Superior temporal gyrus (tissue), 1 donor: ENCODE measurements around the gene IGSF3.
"Not testable (repeated sequence)": the region's sequence is repeated elsewhere in the genome, so short reads cannot be mapped to it uniquely, and the experiment has no call there.

Experiments used
- DNase-seq: peaks from one replicate; pipeline ENCODE4 v3.0.0-alpha.2; 2016; ENCODE audit errors: extremely low spot score

IGSF3 gene

DNA sequence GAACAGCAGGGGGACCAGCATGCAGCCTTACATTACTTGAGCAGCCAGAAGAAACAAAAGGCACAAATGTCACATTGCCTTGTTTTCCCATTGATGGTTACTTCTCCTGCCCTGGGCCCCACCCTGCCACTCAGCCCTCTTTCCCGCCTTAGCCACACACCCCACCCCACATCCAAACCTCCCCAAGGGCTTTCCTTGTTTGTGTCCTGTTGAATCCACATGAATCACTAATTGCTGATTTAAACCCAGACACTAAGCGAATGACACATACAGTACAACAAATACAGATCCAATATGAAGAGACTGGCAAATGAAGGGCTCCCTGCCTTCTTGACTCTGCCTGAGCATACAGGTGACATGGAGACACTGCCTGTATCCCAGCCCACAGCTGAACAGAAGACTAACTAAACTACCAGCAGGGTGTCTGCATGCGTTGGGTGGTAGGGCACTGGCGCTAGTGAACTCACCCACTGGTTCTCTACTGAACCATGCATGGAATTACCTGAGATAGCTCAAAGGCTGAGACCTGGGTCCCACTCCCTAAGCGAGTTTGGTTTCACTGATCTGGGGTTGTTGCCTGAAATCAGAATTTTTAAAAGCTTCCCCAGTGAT, 3.1 kb downstream of the IGSF3 start:
- DNase-seq, result no peak

DNA sequence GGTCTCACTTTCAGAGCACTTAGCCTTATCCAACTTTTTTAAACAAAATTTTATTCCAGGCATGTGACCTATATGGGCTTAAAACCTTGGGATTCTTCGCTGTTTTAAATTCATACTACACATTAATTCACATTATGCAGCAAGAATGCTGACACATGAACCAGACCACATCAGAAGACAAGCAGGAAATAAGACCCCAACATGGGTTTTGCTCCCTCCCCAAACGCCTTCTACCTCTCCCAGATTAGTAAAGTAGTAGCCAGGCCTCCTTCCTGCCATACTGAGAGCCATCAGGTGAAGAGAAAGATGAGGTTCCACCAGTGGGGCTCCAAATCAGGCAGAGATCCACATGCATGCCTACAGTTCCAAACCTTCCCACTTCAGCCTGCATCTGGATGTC, 3.7 kb downstream of the IGSF3 start:
- no peak for DNase-seq

DNA sequence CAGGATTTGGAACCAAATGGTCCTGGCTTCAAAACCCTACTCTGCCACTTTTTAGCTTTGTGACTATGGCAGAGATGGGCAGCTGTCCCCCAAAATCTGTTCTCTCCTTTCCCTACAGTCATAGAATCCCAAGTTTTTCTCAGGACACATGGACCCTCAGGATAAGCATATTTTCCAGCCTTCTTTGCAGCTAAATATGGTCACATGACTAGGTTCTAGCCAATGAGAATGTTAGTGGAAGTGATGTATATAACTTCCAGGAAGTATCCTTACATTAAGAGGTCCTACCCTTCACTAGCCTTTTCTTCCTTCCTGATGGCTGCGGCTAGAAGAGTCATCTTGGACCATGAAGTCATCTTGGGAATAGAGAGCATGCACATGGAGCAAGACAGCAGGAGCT, 5.9 kb downstream of the IGSF3 start:
- DNase-seq, result no peak

DNA sequence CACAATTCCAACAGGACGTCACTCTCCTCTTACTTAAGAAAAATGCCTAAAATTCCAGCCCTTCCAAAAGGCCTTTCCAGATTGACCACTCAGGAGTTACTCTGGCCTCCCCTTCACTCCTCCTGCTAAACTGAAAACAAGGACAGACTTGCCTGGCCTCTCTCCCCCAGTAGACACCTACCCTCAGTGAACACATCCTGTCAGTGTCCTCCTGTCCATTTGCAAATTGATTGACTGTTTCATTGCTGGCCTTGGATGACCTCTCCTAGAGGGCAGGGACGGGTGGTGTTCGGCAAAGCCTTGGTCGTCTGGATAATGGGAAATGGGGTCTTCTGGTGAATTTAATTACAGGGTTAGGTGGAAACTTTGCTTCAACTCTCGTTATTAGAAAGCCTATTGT, 8.9 kb downstream of the IGSF3 start:
- not testable (repeated sequence) for DNase-seq

DNA sequence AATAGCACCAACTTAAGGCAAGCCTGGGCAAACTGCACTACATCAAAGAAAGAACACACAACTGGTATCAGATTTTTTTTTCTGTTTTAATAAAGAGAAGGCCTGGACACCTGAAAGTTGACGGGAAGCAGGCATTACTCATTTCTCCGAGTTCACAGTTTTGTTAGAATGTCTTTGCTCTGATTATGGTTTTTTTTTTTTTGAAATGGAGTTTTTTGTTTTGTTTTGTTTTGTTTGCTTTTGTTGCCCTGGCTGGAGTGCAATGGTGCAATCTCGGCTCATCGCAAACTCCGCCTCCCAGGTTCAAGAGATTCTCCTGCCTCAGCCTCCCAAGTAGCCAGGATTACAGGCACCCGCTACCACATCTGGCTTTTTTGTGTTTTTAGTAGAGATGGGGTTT, 9.7 kb downstream of the IGSF3 start:
- DNase-seq, result not testable (repeated sequence)

DNA sequence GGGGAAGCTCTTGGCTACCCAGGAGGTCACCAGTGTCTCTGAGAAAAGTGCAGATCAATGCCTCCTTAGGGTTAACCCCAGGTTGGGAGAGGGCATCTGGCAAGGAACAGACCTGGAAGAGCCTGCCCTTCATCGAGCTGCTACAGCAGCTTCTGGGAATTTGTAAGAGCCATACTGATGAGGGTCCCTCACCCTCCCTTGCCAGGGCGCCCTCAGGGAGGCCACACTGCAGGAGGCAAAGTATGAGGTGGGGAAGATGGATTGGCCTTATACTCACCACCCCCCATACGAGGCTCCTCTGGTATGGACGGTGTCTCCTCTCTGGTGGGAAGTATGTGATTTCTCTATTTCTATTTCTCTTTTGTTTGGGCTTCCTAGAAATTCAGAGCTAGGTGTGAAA, 13.2 kb downstream of the IGSF3 start:
- no peak for DNase-seq

DNA sequence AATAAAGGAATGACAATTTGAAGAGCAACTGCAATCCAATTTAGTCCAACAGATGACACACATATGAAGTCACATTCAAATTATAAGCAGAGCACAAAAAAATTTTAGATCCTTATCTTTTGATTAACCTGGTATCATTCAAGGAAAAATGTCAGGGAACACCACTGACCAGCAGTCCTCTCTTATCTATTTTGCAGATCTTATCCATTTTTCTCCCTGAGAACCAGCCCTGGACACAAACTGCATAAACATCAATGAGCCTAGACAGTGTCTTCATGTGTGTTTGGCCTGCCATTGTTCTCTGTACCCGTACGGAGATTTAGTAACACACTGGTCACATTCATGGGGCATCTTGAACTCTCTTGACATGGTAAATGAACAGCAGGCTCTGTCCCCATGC, 14.9 kb downstream of the IGSF3 start:
- DNase-seq, result not testable (repeated sequence)

DNA sequence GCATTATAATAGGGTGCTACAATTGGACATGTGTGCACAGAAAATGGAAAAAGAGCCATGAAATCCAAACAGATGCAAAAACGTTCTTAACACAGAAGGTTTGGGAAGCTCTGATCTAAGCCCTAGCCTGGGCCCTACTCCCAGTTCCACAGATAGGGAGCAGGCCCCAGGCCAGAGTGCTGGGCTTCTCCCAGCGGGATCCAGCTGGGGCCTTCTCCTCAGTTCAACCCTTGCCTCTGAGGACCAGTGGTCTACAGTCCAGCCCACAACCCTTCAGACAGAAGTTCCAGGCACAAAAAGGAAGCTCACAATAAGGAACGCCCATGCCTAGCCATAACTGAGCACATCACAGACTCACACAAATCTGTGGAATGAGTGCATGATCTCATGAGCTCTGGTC, 16.8 kb downstream of the IGSF3 start:
- DNase-seq, result not testable (repeated sequence)

DNA sequence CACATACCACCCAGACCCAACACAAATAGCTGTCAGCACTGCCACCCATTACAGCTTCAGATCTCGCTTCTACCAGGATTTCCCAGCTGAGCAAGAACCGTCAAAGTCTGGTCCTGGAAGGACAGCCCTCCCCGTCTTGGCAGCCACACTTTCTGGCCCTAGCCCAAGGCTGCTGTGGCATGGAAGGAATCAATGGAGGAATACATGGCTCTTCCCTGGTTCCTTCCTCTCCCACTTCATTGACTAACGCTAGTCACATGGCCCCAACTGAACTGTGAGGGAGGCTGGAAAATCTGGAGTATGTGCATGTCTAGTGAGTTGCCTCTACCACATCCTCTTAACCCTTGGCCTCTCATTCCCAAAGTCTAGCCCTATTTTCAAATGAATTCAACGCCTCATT, 18.5 kb downstream of the IGSF3 start:
- DNase-seq, result not testable (repeated sequence)

DNA sequence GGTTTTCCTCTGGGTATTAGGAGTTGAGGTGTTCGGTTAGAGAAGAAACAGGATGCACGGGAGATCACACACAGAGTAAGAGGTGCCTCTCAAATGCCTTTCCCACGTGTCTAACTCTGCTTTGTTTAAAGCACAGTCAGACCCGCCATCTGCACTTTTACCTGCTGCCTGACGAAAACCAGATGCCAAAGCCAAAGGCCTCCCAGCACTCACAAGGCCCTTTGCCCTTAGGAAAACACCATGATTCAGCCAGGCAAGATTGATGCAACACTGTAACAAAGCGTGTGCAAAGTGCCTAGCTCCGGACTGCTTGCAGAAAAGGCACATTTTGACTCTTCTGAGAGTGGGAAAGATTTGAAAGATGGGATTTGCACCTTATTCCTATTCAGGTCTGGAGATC, 19.2 kb downstream of the IGSF3 start:
- DNase-seq, result not testable (repeated sequence)

DNA sequence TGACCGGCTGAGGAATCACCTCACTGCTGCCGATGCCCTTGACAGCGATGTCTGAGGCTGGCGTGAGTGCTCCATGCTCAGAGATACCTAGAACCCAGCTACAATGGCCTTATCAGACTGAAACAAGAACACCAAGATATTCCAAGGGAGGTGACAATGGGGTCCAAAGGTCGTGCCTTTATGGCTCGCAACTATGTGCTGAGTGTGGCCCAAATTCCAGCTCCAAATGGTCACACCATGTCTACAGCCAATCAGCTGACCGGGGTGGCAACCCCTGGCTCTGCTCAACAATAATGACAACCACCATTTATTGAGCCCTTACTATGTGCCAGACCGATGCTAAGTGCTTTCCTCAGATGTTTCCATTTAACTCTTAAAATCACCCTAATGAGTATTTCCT, 20.3 kb downstream of the IGSF3 start:
- DNase-seq, result not testable (repeated sequence)

DNA sequence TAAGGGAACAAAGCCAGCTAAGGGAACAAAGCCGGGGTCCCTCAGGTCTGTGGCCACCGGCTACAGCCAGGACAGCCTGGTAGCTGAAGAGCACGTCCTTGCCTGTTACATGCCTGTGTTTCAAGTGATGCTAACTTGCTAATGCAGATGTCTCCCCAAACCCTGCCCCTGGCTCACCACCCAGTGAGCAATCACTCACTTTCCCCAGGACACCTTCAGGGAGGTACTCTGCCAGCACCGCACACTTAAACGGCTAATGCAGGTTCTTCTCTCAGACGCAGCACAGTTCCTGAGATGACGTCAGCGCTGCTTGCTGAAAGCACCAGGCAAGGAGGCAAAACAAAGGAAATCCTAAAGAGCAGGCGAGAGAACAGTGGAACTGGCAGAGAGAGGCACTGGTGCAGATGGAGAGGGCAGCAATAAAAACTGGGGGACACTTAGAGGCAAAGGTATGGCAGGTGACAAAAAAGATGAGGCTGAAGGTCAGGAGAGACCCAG, 20.8 kb downstream of the IGSF3 start:
- not testable (repeated sequence) for DNase-seq

DNA sequence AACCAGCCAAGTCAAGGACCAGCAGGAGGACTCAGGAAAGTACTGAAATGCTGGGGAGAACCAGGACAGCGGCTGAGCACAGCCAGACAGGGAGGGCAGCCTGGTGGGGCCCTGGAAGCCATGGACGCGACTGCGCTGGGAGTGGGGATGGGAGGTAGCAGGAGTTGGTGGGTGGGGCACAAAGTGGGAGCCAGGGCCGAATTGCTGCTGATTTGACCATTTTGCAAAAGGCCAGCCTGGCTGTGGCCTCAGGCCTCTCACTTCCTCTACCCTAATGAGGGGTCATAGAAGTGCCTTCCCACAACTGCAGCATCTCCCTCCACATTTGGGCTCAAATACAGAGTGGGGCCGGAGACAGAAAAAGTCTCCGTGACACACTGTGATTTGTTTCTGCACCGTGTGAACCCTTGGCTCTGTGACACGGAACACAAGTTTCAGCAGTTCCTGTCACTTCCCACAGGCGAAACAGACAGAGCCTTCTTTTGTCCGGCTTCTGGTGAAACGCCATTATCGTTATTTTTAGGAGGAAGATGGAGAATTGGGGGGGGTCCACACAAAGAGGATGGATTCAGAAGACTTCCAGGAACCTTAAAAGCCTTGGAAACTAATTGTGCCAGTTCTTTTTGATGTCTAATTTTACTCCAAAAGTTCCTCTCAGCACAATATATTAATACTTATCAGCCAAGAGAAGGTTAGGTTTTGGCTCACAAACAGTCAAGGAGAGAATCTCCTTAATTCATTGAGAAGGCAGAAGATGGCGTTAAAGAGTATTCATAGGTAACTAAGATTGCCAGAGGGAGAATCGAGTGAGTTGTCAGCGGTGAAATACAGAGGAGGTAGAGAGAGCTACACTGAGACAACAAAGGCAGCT, 21.5 kb downstream of the IGSF3 start:
- DNase-seq, result not testable (repeated sequence)

DNA sequence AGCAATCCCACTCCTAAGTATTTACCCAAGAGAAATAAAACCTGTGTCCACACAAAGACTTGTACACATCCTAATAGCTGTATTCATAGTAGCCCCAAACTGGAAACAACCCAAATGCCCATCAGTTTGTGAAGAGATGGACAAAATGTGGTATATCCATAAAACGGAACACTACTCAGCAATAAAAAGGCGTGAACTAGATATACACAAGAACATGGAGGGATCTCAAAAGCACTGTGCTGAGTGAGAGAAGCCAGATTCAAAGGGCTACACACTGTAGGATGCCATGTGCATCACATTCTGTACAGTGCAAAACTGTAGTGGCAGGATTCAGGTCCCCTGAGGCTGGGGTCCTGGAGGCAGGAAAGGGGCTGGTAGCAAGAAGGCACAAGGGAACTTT, 22.5 kb downstream of the IGSF3 start:
- not testable (repeated sequence) for DNase-seq

DNA sequence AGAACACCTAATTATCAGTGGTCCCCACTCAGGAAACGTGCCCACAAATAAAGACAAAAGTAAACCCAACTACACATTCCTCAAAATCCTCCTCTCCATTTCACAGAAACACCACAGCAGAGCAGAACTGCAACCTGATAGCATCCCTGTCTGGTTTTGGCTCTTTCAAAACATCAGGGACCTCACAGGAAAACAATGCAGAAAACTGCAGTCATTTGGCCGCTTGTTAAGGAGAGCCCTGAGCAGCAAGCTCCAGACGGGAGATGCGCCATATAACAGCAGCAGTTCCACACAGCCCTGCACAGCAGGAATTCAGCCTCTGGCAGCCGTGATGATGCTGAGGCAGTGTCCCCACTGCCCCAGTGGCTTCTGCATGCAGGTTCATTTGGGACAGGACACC, 23.4 kb downstream of the IGSF3 start:
- DNase-seq, result not testable (repeated sequence)

DNA sequence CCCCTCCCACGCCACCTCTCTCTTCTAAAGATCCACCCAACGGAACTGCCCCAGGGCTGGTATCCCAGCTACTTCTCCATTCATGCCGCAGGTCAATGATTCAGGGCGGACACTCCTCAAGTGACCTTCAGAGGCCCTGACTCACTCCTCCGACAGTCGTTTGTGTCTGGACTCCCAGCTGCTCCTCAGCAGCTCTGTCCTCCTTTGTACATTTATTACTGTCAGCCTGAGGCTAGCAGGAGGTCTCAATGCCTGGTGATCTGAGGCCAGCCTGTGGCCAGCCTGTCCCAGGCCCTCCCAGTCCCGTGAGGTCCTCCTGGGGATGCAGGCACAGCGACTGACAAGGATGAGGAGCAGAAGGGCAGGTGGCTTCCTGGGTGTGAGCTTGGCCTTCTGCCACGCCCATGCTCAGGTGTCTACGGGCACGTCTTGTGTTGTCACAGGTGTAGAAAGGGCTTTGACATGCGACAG, 24.2 kb downstream of the IGSF3 start:
- DNase-seq, result not testable (repeated sequence)

DNA sequence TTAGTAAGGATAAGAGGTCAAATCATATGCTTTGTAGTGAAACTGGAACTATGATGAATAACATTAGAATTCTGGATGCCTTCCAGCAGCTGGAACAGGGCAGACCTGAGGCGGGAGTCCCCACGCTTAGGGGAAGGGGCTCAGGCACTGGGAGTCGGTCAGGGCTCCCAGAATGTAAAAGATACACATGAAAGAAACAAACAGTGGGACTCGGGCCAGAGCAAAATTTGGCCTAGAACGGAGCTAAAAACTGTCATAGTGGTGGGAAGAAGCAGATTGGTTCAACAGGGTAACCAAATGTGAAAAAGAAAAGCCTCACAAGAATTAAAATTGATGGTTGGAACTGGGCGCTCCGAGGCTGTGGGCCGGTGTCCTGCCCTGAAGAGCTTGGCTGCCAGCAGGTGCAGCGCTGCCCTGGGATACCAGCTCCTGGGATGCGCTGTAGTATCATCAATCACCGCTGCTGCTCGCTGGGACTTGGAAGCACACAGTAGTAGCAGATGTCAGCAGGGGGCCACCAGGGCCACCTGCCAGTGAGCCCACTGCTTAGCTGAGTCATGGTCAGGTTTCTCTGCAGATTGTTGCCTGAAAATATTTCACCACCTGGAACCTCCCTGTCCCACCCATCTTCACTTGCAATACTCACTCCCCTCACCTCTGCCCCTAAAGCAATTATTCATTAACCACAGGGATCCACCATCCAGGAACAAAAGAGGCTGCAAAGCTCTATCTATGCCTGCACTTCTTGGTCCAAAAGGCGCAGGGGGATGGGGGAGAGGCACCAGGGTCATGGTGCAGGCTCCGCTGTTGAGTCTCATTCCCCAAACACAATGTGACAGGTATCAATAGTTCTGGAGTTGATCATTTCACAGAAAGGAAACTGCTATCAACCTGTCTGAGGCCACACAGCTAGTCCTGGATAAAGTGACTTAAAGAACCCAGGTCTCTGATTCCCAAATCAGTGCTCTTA, 24.9 kb downstream of the IGSF3 start:
- DNase-seq, result not testable (repeated sequence)

DNA sequence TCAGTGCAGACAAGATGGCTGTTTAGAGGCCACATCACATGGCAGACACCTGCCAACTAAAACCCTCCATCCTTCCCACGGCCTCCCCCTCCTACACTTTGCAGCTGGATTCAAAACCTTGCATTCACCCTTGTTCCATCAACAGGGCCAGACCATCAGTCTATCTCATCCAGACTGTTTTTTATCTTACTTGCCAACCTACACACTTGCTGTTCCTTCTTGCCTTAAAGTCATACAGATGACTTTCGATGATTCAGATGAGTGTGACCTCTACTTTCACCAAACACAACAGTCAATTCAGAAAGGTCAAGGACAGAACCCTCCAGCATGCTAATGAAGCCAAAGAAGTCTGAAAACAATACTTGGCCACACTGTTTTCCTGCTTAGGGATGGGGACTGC, 29.9 kb downstream of the IGSF3 start:
- DNase-seq, result not testable (repeated sequence)

DNA sequence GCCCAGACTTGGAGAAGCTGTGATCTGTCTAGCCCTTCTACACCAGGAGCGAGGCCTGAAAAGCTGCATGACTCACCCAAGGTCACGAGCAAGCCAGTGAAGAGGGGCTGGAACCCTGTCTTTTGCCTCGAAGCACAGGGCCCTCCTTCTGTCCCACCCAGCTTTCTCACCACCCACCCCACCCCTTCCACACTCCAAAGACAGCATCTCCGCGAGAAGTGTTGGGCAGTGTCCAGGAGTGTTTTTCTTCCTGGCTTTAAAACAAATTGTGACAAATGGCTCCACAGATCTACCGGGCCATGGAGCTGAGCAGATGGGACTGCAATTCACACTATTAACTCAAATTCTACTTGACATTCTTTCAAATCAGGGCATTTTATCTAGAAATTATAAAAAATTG, 30.9 kb downstream of the IGSF3 start:
- not testable (repeated sequence) for DNase-seq

DNA sequence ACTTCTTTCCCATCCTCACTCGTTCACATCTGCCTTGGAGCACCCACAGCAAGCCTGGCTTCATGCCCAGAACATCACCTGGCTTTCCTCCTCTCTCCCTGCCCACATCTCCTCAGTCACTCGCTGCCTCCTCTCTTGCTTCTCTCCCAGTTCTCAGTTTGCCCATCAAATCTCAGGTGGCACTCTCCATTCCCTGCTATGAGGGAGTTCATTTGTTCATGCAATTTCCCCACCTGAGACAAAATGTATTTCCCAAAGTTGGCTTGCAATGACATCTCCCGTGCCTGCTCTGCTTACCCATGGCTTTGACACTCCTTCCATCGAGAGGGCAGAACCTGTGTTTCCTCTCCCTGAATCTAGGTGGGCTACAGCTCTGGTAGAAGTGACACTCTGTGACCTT, 33.1 kb downstream of the IGSF3 start:
- not testable (repeated sequence) for DNase-seq
